GM18517 (cell line): ENCODE data around the gene STX3.
"Not testable (repeated sequence)": the region's sequence is repeated elsewhere in the genome, so short reads cannot be mapped to it uniquely, and the experiment has no call there.

Source experiments
- ATAC-seq: cut with Tn5 transposase; IDR thresholded peaks from one replicate; pipeline ENCODE4 v1.9.1; 2021; ENCODE audit warnings: mild to moderate bottlenecking, moderate library complexity; ENCODE audit not compliant: unreplicated experiment

The STX3 gene

GRCh38 chr11:59833602-59834001 lies 78.4 kb downstream of the STX3 start:
- ATAC-seq = no peak

- no peak for ATAC-seq
These were observed 84.4 kb downstream of the STX3 start for GRCh38 chr11:59839615-59840014.

GRCh38 chr11:59841514-59841913 lies 86.3 kb downstream of the STX3 start:
- no peak for ATAC-seq

- ATAC-seq = no peak
These were observed 87.1 kb downstream of the STX3 start for GRCh38 chr11:59842316-59842715.

- ATAC-seq = no peak
These were observed 90.2 kb downstream of the STX3 start, which contains the start of gene CBLIF for GRCh38 chr11:59845399-59845798. TSS of gene CBLIF (minus strand) at chr11:59845499. CDS start at chr11:59845453, 46 bp downstream.

GRCh38 chr11:59846556-59846955 lies 91.4 kb downstream of the STX3 start:
- no peak for ATAC-seq

GRCh38 chr11:59847626-59848025 lies 92.5 kb downstream of the STX3 start:
- ATAC-seq = no peak

- not testable (repeated sequence) for ATAC-seq
These were observed 93.3 kb downstream of the STX3 start for GRCh38 chr11:59848439-59848838.

- no peak for ATAC-seq
These were observed 94.0 kb downstream of the STX3 start for GRCh38 chr11:59849129-59849528.

GRCh38 chr11:59849551-59849950 lies 94.4 kb downstream of the STX3 start:
- ATAC-seq = not testable (repeated sequence)

GRCh38 chr11:59851416-59851815 lies 96.2 kb downstream of the STX3 start:
- not testable (repeated sequence) for ATAC-seq

- no peak for ATAC-seq
These were observed 99.7 kb downstream of the STX3 start for GRCh38 chr11:59854871-59855270.
